Middle frontal gyrus (tissue), 1 donor: ENCODE results near the gene ERC1.

Experiments
- DNase-seq: peaks from one replicate; pipeline ENCODE4 v3.0.0-alpha.2; 2015; ENCODE audit warnings: low spot score; ENCODE audit errors: extremely low spot score

Gene ERC1

GRCh38 chr12:1382151-1382550 is 391.1 kb downstream of the ERC1 start:
- no peak for DNase-seq

GRCh38 chr12:1382826-1383225 is 391.8 kb downstream of the ERC1 start:
- DNase-seq, result no peak

- no peak for DNase-seq
These were observed 392.7 kb downstream of the ERC1 start for GRCh38 chr12:1383758-1384157.

- DNase-seq, result no peak
These were observed 393.9 kb downstream of the ERC1 start for GRCh38 chr12:1384910-1385309.

GRCh38 chr12:1391722-1392121 is 400.7 kb downstream of the ERC1 start:
- DNase-seq, result no peak

DNA sequence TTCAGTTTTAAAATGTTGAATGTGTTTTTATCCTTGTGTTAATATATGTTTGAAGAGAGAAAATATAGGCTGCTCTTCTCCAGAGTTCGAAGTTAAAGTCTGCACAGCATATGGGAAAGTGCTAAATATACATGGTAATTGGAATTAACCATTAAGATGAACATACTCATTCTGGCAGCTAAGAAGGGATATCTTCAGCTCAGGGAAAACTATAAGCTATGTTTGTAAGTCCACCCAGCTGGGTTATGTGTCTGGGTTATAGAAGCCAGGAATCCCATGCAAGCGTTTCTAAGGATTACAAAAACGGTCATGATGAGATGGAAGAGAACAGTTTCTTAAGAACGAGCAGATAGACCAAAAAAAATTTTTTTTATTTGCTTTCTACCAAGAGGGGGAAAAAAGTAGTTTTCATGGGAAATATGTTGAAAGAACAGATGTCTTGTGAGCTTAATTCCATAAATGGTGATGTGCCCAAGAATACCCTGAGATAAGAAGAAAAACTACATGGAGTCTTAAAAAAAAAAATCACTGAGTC is 404.5 kb downstream of the ERC1 start:
- no peak for DNase-seq

GRCh38 chr12:1398673-1399072 is 407.6 kb downstream of the ERC1 start:
- no peak for DNase-seq

GRCh38 chr12:1401891-1402290 is 410.9 kb downstream of the ERC1 start:
- DNase-seq, result no peak

DNA sequence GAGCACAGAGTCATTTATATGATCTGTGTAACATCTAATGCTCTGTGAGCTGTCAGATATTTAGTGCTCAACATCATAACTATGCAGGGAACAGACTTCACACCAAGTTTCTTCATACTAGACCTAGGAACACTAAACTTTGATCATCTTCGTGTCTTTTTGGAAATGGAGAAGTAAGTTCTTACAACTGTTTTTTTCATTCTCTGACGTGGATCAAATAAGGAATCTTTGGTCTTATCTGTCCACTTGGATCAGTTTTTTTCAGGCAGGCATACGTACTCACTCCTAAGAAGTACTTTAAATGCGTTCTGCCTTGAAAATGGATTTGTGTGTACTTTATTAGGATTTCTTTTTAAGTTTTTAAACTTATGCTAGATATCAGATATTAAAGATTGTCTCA is 412.4 kb downstream of the ERC1 start:
- no peak for DNase-seq

- no peak for DNase-seq
These were observed 414.6 kb downstream of the ERC1 start for GRCh38 chr12:1405619-1406018.

- no peak for DNase-seq
These were observed 419.8 kb downstream of the ERC1 start for GRCh38 chr12:1410794-1411193.

DNA sequence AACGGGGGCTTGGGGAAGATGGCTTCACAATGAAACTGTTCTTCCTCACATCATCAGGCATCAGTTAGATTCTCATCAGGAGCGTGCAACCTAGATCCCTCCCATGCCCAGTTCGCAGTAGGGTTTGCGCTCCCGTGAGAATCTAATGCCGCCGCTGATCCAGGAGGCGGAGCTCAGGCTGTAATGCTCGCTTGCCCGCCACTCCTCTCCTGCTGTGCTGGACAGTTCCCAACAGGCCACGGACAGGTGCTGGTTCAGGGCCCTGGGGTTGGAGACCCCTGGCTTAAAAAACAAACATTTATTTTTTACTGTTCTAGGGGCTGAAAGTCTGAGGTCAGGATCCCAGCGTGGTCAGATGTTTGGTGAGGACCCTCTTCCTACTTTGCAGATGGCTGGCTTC is 422.9 kb downstream of the ERC1 start:
- no peak for DNase-seq

GRCh38 chr12:1418144-1418543 is 427.1 kb downstream of the ERC1 start:
- DNase-seq, result no peak

GRCh38 chr12:1419849-1420371 is 428.9 kb downstream of the ERC1 start:
- no peak for DNase-seq

- DNase-seq, result no peak
These were observed 430.2 kb downstream of the ERC1 start for GRCh38 chr12:1421091-1421846.

GRCh38 chr12:1422604-1423315 is 431.7 kb downstream of the ERC1 start:
- no peak for DNase-seq

GRCh38 chr12:1424674-1425395 is 433.8 kb downstream of the ERC1 start:
- DNase-seq, result no peak

- DNase-seq, result no peak
These were observed 434.3 kb downstream of the ERC1 start for GRCh38 chr12:1425396-1425729.

- no peak for DNase-seq
These were observed 437.6 kb downstream of the ERC1 start for GRCh38 chr12:1428671-1429070.

GRCh38 chr12:1429980-1430379 is 439.0 kb downstream of the ERC1 start:
- no peak for DNase-seq

- DNase-seq, result no peak
These were observed 443.4 kb downstream of the ERC1 start for GRCh38 chr12:1434296-1434955.
